Duodenal mucosa (tissue), 2 donors: ENCODE data around the gene EREG.

ENCODE experiments used
- H3K27ac ChIP-seq: one replicate; pipeline ENCODE4 v1.7.0; 2013; ENCODE audit warnings: low read depth, low read length
- H3K27me3 ChIP-seq, 2 donors: one replicate each; pipeline ENCODE4 v1.7.0; 2013; ENCODE audit warnings: low read length in 2 of 2, control low read depth in 1 of 2; ENCODE audit not compliant: insufficient read depth in 2 of 2, control insufficient read depth in 1 of 2
- H3K36me3 ChIP-seq, 2 donors: one replicate each; pipeline ENCODE4 v1.7.0; 2013; ENCODE audit warnings: low read length in 2 of 2, control low read depth in 1 of 2; ENCODE audit not compliant: insufficient read depth in 2 of 2, control insufficient read depth in 1 of 2
- H3K4me1 ChIP-seq, 2 donors: one replicate each; pipeline ENCODE4 v1.7.0; 2013; ENCODE audit warnings: low read length in 2 of 2, control low read depth in 1 of 2; ENCODE audit not compliant: insufficient read depth in 2 of 2, control insufficient read depth in 1 of 2
- H3K4me3 ChIP-seq, 2 donors: one replicate each; pipeline ENCODE4 v1.7.0; 2013; ENCODE audit warnings: low read length in 2 of 2, low read depth in 1 of 2
- H3K9ac ChIP-seq, 2 donors: one replicate each; pipeline ENCODE4 v1.7.0; 2013; ENCODE audit warnings: low read length in 2 of 2, low read depth in 1 of 2
- H3K9me3 ChIP-seq, 2 donors: one replicate each; pipeline ENCODE4 v1.7.0; 2013; ENCODE audit warnings: low read length in 2 of 2, control low read depth in 1 of 2; ENCODE audit not compliant: control insufficient read depth in 1 of 2

EREG gene, protein sequence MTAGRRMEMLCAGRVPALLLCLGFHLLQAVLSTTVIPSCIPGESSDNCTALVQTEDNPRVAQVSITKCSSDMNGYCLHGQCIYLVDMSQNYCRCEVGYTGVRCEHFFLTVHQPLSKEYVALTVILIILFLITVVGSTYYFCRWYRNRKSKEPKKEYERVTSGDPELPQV

DNA sequence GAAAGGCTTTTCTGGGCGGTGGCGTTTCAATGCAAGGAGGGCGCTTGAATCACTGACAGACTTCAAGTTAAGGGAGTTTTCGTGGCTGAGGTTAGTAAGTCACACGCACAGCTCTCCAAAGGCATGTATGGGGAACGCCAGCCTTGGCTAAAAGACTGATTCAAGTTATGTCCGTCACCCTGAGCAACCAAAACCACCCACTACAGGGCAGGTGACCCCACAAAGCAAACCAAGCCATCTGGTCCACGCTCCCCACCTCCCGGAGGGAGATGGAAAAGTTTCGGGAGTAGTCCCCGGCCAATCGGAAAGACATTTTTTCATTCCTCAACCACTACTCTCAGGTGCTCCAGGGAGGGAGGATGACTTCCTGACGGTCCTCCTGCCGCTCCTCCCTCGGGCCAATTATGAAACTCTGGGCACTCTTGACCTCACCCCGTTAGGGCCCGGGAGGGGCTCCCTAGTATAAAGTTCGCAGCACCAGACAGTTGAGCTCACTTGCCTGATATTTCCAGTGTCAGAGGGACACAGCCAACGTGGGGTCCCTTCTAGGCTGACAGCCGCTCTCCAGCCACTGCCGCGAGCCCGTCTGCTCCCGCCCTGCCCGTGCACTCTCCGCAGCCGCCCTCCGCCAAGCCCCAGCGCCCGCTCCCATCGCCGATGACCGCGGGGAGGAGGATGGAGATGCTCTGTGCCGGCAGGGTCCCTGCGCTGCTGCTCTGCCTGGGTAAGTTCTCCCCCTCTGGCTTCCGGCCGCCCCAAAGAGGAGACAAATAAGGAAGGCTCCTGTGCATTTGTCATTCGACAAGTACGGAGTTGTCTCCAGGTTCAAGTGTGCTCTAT is at the start of gene EREG:
Gene EREG (plus strand): TSS at position 494 of the 840 bp plus-strand sequence. CDS start 164 bp downstream, at position 658.
- Histone ChIP-seq H3K4me3 (peak within 1 kb of the TSS; percentile 58 to 71), H3K9ac (peak within 1 kb of the TSS in 1 of 2 donors; percentile 6), H3K4me1 (peaks cover 10 to 14% of the 10 kb centered on the region in 2 donors), H3K36me3 (no peaks in the 10 kb centered on the region), H3K27me3 (peaks cover 4 to 8% of the 10 kb centered on the region in 2 donors), H3K9me3 (no peaks in the 10 kb centered on the region), H3K27ac (no peak within 1 kb of the TSS)

DNA sequence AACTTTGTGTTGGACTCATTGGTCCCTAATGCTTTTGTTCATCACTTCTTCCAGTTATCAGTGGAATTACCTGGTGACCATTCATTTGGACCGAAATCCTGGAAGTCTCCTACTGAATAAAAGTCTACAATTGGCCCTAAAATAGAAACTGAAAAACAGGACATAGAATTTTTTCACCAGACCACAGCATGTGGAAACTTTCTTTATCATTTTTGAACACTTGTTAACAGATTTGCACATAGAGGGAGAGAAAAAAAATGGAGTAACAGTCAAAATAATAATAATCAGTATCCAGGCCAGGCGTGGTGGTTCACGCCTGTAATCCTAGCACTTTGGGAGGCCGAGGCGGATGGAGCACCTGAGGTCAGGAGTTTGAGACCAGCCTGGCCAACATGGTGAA is 49.6 kb upstream of the EREG start:
- Histone ChIP-seq H3K9ac (no peak overlapping the region), H3K4me1 (no peaks in the 10 kb centered on the region), H3K4me3 (no peak overlapping the region), H3K36me3 (no peaks in the 10 kb centered on the region), H3K27ac (no peak overlapping the region), H3K9me3 (no peaks in the 10 kb centered on the region), H3K27me3 (no peaks in the 10 kb centered on the region)

- Histone ChIP-seq H3K4me1 (no peaks in the 10 kb centered on the region), H3K27me3 (no peaks in the 10 kb centered on the region), H3K36me3 (no peaks in the 10 kb centered on the region), H3K4me3 (no peak overlapping the region), H3K9me3 (no peaks in the 10 kb centered on the region), H3K9ac (no peak overlapping the region), H3K27ac (no peak overlapping the region)
These were observed 48.5 kb upstream of the EREG start for GRCh38 chr4:74316397-74316796.

GRCh38 chr4:74317616-74318246 is 47.2 kb upstream of the EREG start:
- Histone ChIP-seq H3K27me3 (no peaks in the 10 kb centered on the region), H3K4me3 (no peak overlapping the region), H3K36me3 (no peaks in the 10 kb centered on the region), H3K9ac (no peak overlapping the region), H3K9me3 (no peaks in the 10 kb centered on the region), H3K4me1 (no peaks in the 10 kb centered on the region), H3K27ac (no peak overlapping the region)

- H3K36me3 ChIP-seq = no peaks in the 10 kb centered on the region
- no peaks in the 10 kb centered on the region for H3K9me3 ChIP-seq
- H3K4me1 ChIP-seq = no peaks in the 10 kb centered on the region
- H3K4me3 ChIP-seq = no peak overlapping the region
- H3K27me3 ChIP-seq = no peaks in the 10 kb centered on the region
- H3K9ac ChIP-seq = no peak overlapping the region
- no peak overlapping the region for H3K27ac ChIP-seq
These were observed 46.7 kb upstream of the EREG start for GRCh38 chr4:74318276-74318675.

DNA sequence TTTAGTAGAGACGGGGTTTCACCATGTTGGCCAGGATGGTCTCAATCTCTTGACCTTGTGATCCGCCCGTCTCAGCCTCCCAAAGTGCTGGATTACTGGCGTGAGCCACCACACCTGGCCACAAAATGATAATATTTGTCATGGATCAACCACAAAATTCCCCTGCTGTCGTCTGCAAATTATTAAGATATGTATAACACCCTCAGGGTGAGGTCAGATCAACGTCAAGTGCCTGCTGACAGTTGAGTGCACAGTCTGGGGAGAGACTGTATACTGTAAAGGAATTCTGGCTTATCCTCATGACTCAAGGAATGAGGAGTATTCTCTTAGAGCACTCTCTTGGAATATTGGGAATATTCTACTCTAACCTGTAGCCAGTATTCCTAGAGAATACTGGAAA is 45.5 kb upstream of the EREG start:
- H3K27ac ChIP-seq = no peak overlapping the region
- no peaks in the 10 kb centered on the region for H3K9me3 ChIP-seq
- no peaks in the 10 kb centered on the region for H3K4me1 ChIP-seq
- H3K4me3 ChIP-seq = no peak overlapping the region
- no peak overlapping the region for H3K9ac ChIP-seq
- no peaks in the 10 kb centered on the region for H3K27me3 ChIP-seq
- no peaks in the 10 kb centered on the region for H3K36me3 ChIP-seq

DNA sequence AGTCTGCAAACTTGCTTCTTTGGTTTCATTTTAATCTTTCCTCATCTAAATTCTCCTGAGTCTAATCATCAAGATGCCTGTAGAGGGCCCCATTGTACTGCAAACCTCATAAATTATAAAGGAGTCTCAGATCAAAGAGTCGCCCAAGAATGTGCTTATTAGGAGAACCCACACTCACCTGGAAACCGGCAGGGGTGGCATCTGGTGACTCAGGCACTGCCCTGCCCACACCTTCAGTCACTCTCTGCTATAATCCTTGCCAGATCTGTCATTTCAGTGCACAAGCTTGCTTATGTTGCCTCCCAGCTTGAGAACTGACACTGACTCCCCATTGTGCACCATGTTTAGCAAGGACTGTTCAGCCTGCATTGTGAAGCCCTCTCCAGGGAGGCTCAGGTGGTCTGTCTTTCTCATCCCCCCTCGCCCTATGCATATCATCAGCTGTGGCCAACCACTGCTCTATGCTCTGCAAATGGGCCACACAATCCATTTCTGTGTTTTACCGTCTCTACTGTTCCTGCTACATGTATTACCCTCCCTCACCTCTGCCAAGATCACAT is 44.3 kb upstream of the EREG start:
- H3K9me3 ChIP-seq = no peaks in the 10 kb centered on the region
- no peak overlapping the region for H3K4me3 ChIP-seq
- H3K9ac ChIP-seq = no peak overlapping the region
- H3K36me3 ChIP-seq = no peaks in the 10 kb centered on the region
- H3K4me1 ChIP-seq = no peaks in the 10 kb centered on the region
- H3K27me3 ChIP-seq = no peaks in the 10 kb centered on the region
- H3K27ac ChIP-seq = no peak overlapping the region

DNA sequence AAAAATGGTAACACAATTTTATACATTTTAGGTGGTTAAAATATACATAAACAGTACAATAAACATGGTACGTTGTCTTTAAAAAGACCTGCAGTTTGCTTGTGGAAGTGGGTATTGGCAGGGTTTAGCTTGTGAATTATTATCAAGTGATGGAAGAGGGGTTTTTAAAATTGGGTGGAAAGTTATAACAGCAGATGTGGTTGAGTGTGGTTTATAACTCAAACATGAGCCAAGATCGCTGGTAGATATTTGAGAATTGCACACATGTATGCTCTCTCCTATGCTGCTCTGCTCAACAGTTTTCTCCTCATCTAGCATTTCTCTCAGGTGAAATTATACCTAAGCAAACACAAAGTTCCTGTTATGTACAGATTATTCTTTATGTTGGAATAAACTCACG is 42.6 kb upstream of the EREG start:
- Histone ChIP-seq H3K4me1 (no peaks in the 10 kb centered on the region), H3K9ac (no peak overlapping the region), H3K27me3 (no peaks in the 10 kb centered on the region), H3K4me3 (no peak overlapping the region), H3K27ac (no peak overlapping the region), H3K9me3 (no peaks in the 10 kb centered on the region), H3K36me3 (no peaks in the 10 kb centered on the region)

GRCh38 chr4:74323663-74324062 is 41.3 kb upstream of the EREG start:
- H3K4me3 ChIP-seq = no peak overlapping the region
- H3K27me3 ChIP-seq = no peaks in the 10 kb centered on the region
- H3K9me3 ChIP-seq = no peaks in the 10 kb centered on the region
- no peak overlapping the region for H3K9ac ChIP-seq
- H3K4me1 ChIP-seq = no peaks in the 10 kb centered on the region
- no peak overlapping the region for H3K27ac ChIP-seq
- no peaks in the 10 kb centered on the region for H3K36me3 ChIP-seq

DNA sequence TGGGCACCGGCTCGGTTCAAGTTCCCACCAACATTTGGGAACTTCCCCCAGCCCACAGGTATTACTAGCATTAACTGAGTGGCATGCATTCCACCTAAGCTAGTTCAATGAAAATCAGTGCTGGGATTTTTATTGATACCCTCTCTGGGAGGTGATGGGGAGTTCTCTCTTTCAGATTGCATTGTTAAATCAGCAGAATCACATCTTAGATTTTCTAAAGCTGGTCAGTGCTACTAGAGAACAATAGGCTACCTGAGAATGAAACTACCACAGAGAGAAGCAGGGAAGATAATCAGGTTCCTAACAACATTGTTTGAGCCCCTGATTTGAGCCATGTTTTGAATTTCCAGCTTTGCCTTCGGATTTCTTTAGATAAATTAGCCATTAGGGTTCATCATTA is 40.7 kb upstream of the EREG start:
- Histone ChIP-seq H3K4me1 (no peaks in the 10 kb centered on the region), H3K36me3 (no peaks in the 10 kb centered on the region), H3K27me3 (no peaks in the 10 kb centered on the region), H3K4me3 (no peak overlapping the region), H3K9ac (no peak overlapping the region), H3K27ac (no peak overlapping the region), H3K9me3 (no peaks in the 10 kb centered on the region)
